Osteocyte (in vitro differentiated cells): Measurements from ENCODE around the gene KCNMB1. TPM values are rescaled to one million over a fixed set of nuclear protein-coding genes. Genes with fewer than 3 reads are reported as not detected.

Experiments
- DNase-seq: peaks from one replicate; pipeline ENCODE4 v3.0.0; 2021; ENCODE audit warnings: mixed read lengths; ENCODE audit not compliant: unreplicated experiment; ENCODE audit errors: extremely low spot score
- H3K27ac Mint-ChIP-seq: one replicate; pipeline ENCODE4 v1.8.0; 2021; ENCODE audit warnings: mild to moderate bottlenecking, mixed read lengths; ENCODE audit not compliant: unreplicated experiment
- H3K27me3 Mint-ChIP-seq: one replicate; pipeline ENCODE4 v1.8.0; 2021; ENCODE audit warnings: mixed read lengths; ENCODE audit not compliant: unreplicated experiment
- H3K36me3 Mint-ChIP-seq: one replicate; pipeline ENCODE4 v1.8.0; 2021; ENCODE audit warnings: mixed read lengths; ENCODE audit not compliant: unreplicated experiment
- H3K4me1 Mint-ChIP-seq: one replicate; pipeline ENCODE4 v1.8.0; 2021; ENCODE audit warnings: mixed read lengths; ENCODE audit not compliant: unreplicated experiment
- H3K4me3 Mint-ChIP-seq: one replicate; pipeline ENCODE4 v1.8.0; 2021; ENCODE audit warnings: mild to moderate bottlenecking, moderate library complexity, mixed read lengths; ENCODE audit not compliant: unreplicated experiment
- H3K9me3 Mint-ChIP-seq: one replicate; pipeline ENCODE4 v1.8.0; 2021; ENCODE audit warnings: mixed read lengths; ENCODE audit not compliant: unreplicated experiment
- CTCF ChIP-seq: fragments of 200-600 bp; sonication (generic); IDR thresholded peaks from 2 replicates; pipeline ENCODE4 v1.5.0; 2021; ENCODE audit warnings: antibody characterized with exemption, mild to moderate bottlenecking, moderate library complexity
- total RNA-seq: library from RNA; stranded (reverse); gene quantifications from 2 replicates; pipeline ENCODE4 v1.2.1, GENCODE V29; 2021

KCNMB1 gene
- total RNA-seq, 1 donor from 2014 or later = 3.5 TPM

GRCh38 chr5:170410401-170410800 lies 21.2 kb upstream of the KCNMB1 start:
- Mint-ChIP-seq H3K9me3 (no peaks in the 10 kb centered on the region), H3K36me3 (no peaks in the 10 kb centered on the region), H3K4me1 (peaks cover 4% of the 10 kb centered on the region), H3K27ac (no peak overlapping the region), H3K27me3 (peaks cover 50% of the 10 kb centered on the region), H3K4me3 (no peak overlapping the region)
- TF ChIP-seq CTCF = no peak
- DNase-seq = no peak

- H3K4me3 Mint-ChIP-seq = no peak overlapping the region
- H3K27me3 Mint-ChIP-seq = peaks cover 44% of the 10 kb centered on the region
- no peaks in the 10 kb centered on the region for H3K36me3 Mint-ChIP-seq
- no peaks in the 10 kb centered on the region for H3K9me3 Mint-ChIP-seq
- H3K4me1 Mint-ChIP-seq = peaks cover 4% of the 10 kb centered on the region
- TF ChIP-seq CTCF = no peak
- no peak overlapping the region for H3K27ac Mint-ChIP-seq
- DNase-seq = no peak
These were observed 19.9 kb upstream of the KCNMB1 start for GRCh38 chr5:170408877-170409660.

- Mint-ChIP-seq H3K36me3 (no peaks in the 10 kb centered on the region), H3K9me3 (no peaks in the 10 kb centered on the region), H3K4me1 (peaks cover 4% of the 10 kb centered on the region), H3K4me3 (no peak overlapping the region), H3K27me3 (peaks cover 51% of the 10 kb centered on the region), H3K27ac (no peak overlapping the region)
- no peak for TF ChIP-seq CTCF
- no peak for DNase-seq
These were observed 19.1 kb upstream of the KCNMB1 start for GRCh38 chr5:170408226-170408625.

GRCh38 chr5:170407062-170407461 lies 17.9 kb upstream of the KCNMB1 start:
- H3K9me3 Mint-ChIP-seq = no peaks in the 10 kb centered on the region
- DNase-seq = no peak
- H3K4me3 Mint-ChIP-seq = no peak overlapping the region
- H3K4me1 Mint-ChIP-seq = peaks cover 4% of the 10 kb centered on the region
- H3K27me3 Mint-ChIP-seq = peaks cover 49% of the 10 kb centered on the region
- no peaks in the 10 kb centered on the region for H3K36me3 Mint-ChIP-seq
- no peak for TF ChIP-seq CTCF
- no peak overlapping the region for H3K27ac Mint-ChIP-seq

- Mint-ChIP-seq H3K27ac (no peak overlapping the region), H3K4me3 (no peak overlapping the region), H3K27me3 (peaks cover 51% of the 10 kb centered on the region), H3K36me3 (no peaks in the 10 kb centered on the region), H3K4me1 (peaks cover 4% of the 10 kb centered on the region), H3K9me3 (no peaks in the 10 kb centered on the region)
- DNase-seq = no peak
- TF ChIP-seq CTCF = no peak
These were observed 16.6 kb upstream of the KCNMB1 start for GRCh38 chr5:170405817-170406216.
